ENCODE results near the gene CNTNAP2. TPM values are rescaled to one million over a fixed set of nuclear protein-coding genes. Genes with fewer than 3 reads are reported as not detected.

The CNTNAP2 gene
- total and polyA plus RNA-seq, 2 donors (not counting 1 experiment from before 2014, with no cell fraction given), result not detected

DNA sequence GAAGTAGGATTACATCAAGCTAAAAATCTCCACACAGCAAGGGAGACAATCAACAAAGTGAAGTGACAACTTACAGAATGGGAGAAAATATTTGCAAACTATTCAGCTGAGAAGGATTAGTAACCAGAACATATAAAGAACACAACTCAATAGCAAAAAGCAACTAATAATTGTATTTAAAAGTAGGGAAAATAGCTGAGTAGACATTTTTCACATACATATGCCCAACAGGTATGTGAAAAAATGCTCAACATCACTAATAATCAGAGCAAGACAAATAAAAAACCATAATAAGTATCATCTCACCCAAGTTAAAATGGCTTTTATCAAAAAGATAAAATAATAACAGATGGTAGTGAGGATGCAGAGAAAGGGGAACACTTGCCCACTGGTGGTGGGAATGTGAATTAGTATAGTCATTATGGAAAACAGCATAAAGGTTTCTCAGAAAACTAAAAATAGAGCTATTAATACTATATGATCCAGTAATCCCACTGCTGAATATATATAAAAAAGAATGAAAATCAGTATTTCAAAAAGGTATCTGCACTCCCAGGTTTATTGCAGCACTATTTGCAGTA is 1689.5 kb downstream of the CNTNAP2 start:
- no peak overlapping the region for H3K4me3 ChIP-seq (replicated peaks in 1 of 4; ENCODE audit: control extremely low read depth in 1 of 4, insufficient read depth in 1 of 4, low read depth in 3 of 4, low read length in 4 of 4)
- H3K27ac ChIP-seq (ENCODE audit: insufficient read depth, low read length), result no peak overlapping the region
- no peak overlapping the region for H3K4me2 ChIP-seq (ENCODE audit: extremely low read depth, insufficient read depth, low read length)
- DNase-seq (ENCODE audit: low read depth in 2 of 2), result no peak
- no peak overlapping the region for H2AFZ ChIP-seq (ENCODE audit: low read length)
- TF ChIP-seq EZH2 (IDR thresholded peaks at IDR 0.05; ENCODE audit: low read length, missing control alignments) (no peak), CTCF (conservative IDR thresholded peaks at IDR 0.05 in 1 of 2, IDR thresholded peaks at IDR 0.05 in 1 of 2; ENCODE audit: low read depth in 1 of 2, low read length in 2 of 2) (no peak)
- no peaks in the 10 kb centered on the region for H3K79me2 ChIP-seq (ENCODE audit: control insufficient read depth, insufficient read depth, low read length)
- no peaks in the 10 kb centered on the region for H3K36me3 ChIP-seq (ENCODE audit: control insufficient read depth, insufficient read depth, low read length)
- no peak overlapping the region for H3K9ac ChIP-seq (ENCODE audit: insufficient read depth, low read length)
- no peaks in the 10 kb centered on the region for H3K4me1 ChIP-seq (ENCODE audit: control insufficient read depth, extremely low read depth, insufficient read depth, low read length)
- H3K27me3 ChIP-seq (ENCODE audit: control insufficient read depth, insufficient read depth, low read length), result no peaks in the 10 kb centered on the region
- H3K9me3 ChIP-seq (ENCODE audit: control insufficient read depth, insufficient read depth, low read depth, low read length), result no peaks in the 10 kb centered on the region
- no peaks in the 10 kb centered on the region for H4K20me1 ChIP-seq (ENCODE audit: control insufficient read depth, extremely low read depth, insufficient read depth, low read length)

- no peak for DNase-seq (ENCODE audit: low read depth in 2 of 2)
- TF ChIP-seq EZH2 (IDR thresholded peaks at IDR 0.05; ENCODE audit: low read length, missing control alignments) (no peak), CTCF (conservative IDR thresholded peaks at IDR 0.05 in 1 of 2, IDR thresholded peaks at IDR 0.05 in 1 of 2; ENCODE audit: low read depth in 1 of 2, low read length in 2 of 2) (no peak)
- Histone ChIP-seq H3K4me3 (replicated peaks in 1 of 4; ENCODE audit: control extremely low read depth in 1 of 4, insufficient read depth in 1 of 4, low read depth in 3 of 4, low read length in 4 of 4) (no peak overlapping the region), H4K20me1 (ENCODE audit: control insufficient read depth, extremely low read depth, insufficient read depth, low read length) (no peaks in the 10 kb centered on the region), H3K36me3 (ENCODE audit: control insufficient read depth, insufficient read depth, low read length) (no peaks in the 10 kb centered on the region), H3K79me2 (ENCODE audit: control insufficient read depth, insufficient read depth, low read length) (no peaks in the 10 kb centered on the region), H3K4me1 (ENCODE audit: control insufficient read depth, extremely low read depth, insufficient read depth, low read length) (no peaks in the 10 kb centered on the region), H3K4me2 (ENCODE audit: extremely low read depth, insufficient read depth, low read length) (no peak overlapping the region), H3K27me3 (ENCODE audit: control insufficient read depth, insufficient read depth, low read length) (no peaks in the 10 kb centered on the region), H3K9me3 (ENCODE audit: control insufficient read depth, insufficient read depth, low read depth, low read length) (no peaks in the 10 kb centered on the region), H3K9ac (ENCODE audit: insufficient read depth, low read length) (no peak overlapping the region), H3K27ac (ENCODE audit: insufficient read depth, low read length) (no peak overlapping the region), H2AFZ (ENCODE audit: low read length) (no peak overlapping the region)
Observed at GRCh38 chr7:147809786-147810185, 1693.2 kb downstream of the CNTNAP2 start.

DNA sequence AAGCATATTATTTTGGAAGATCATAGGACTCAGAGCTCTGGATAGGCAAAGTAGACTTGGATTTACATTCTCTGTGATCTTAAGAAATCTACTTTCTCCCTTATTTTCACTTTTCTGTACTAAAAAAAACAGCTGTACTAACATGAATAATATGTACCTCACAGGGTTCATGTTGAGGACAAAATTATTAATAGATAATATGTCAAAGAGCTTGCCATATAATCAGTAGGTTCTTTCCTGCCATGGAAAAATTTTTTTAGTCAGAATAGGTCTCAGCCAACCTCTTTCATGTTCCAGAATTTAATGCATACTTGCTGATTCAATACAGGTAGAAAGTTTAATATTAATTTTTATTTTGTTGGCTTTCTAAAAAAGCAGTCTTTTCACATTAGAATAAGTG is 1693.7 kb downstream of the CNTNAP2 start:
- Histone ChIP-seq H3K9ac (ENCODE audit: insufficient read depth, low read length) (no peak overlapping the region), H3K9me3 (ENCODE audit: control insufficient read depth, insufficient read depth, low read depth, low read length) (no peaks in the 10 kb centered on the region), H3K4me3 (replicated peaks in 1 of 4; ENCODE audit: control extremely low read depth in 1 of 4, insufficient read depth in 1 of 4, low read depth in 3 of 4, low read length in 4 of 4) (no peak overlapping the region), H2AFZ (ENCODE audit: low read length) (no peak overlapping the region), H3K4me1 (ENCODE audit: control insufficient read depth, extremely low read depth, insufficient read depth, low read length) (no peaks in the 10 kb centered on the region), H3K36me3 (ENCODE audit: control insufficient read depth, insufficient read depth, low read length) (no peaks in the 10 kb centered on the region), H3K27ac (ENCODE audit: insufficient read depth, low read length) (no peak overlapping the region), H4K20me1 (ENCODE audit: control insufficient read depth, extremely low read depth, insufficient read depth, low read length) (no peaks in the 10 kb centered on the region), H3K27me3 (ENCODE audit: control insufficient read depth, insufficient read depth, low read length) (no peaks in the 10 kb centered on the region), H3K79me2 (ENCODE audit: control insufficient read depth, insufficient read depth, low read length) (no peaks in the 10 kb centered on the region), H3K4me2 (ENCODE audit: extremely low read depth, insufficient read depth, low read length) (no peak overlapping the region)
- no peak for TF ChIP-seq EZH2 (IDR thresholded peaks at IDR 0.05; ENCODE audit: low read length, missing control alignments)
- TF ChIP-seq CTCF (conservative IDR thresholded peaks at IDR 0.05 in 1 of 2, IDR thresholded peaks at IDR 0.05 in 1 of 2; ENCODE audit: low read depth in 1 of 2, low read length in 2 of 2), result no peak
- no peak for DNase-seq (ENCODE audit: low read depth in 2 of 2)

Measured in fibroblast of lung (primary cell).